Vagina (tissue), 2 donors: ENCODE data around the gene RNF217.

Experiments used
- POLR2A ChIP-seq, 2 donors: fragments of 450-650 bp; IDR thresholded peaks; one replicate each; pipeline ENCODE4 v1.6.1; 2017; ENCODE audit warnings: antibody characterized with exemption in 2 of 2, mild to moderate bottlenecking in 2 of 2, moderate library complexity in 2 of 2
- POLR2AphosphoS5 ChIP-seq, 2 donors: sonication (generic); formaldehyde crosslinking; IDR thresholded peaks; one replicate each; pipeline ENCODE4 v1.9.0; 2017; ENCODE audit warnings: antibody characterized with exemption in 2 of 2, mild to moderate bottlenecking in 2 of 2, low read depth in 1 of 2; ENCODE audit not compliant: insufficient read depth in 1 of 2
- TF ChIP-seq, protein P1 (sequence below), 3 experiments: fragments of 450-650 bp in 2 of 3; fragments of 200-600 bp in 1 of 3; sonication (generic) in 1 of 3; IDR thresholded peaks; one replicate each; pipeline ENCODE4 v1.5.1; 2017 to 2019; ENCODE audit warnings: antibody characterized with exemption in 3 of 3, mild to moderate bottlenecking in 2 of 3, moderate library complexity in 2 of 3

- TF ChIP-seq, protein P1, sequence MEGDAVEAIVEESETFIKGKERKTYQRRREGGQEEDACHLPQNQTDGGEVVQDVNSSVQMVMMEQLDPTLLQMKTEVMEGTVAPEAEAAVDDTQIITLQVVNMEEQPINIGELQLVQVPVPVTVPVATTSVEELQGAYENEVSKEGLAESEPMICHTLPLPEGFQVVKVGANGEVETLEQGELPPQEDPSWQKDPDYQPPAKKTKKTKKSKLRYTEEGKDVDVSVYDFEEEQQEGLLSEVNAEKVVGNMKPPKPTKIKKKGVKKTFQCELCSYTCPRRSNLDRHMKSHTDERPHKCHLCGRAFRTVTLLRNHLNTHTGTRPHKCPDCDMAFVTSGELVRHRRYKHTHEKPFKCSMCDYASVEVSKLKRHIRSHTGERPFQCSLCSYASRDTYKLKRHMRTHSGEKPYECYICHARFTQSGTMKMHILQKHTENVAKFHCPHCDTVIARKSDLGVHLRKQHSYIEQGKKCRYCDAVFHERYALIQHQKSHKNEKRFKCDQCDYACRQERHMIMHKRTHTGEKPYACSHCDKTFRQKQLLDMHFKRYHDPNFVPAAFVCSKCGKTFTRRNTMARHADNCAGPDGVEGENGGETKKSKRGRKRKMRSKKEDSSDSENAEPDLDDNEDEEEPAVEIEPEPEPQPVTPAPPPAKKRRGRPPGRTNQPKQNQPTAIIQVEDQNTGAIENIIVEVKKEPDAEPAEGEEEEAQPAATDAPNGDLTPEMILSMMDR (IDR thresholded peaks at IDR 0.05), result no peak
- TF ChIP-seq POLR2A (IDR thresholded peaks at IDR 0.05), result no peak
- no peak for TF ChIP-seq POLR2AphosphoS5 (IDR thresholded peaks at IDR 0.05; ENCODE audit: insufficient read depth in 1 of 2, low read depth in 1 of 2)
Measured at GRCh38 chr6:124970243-124970642, 8.0 kb downstream of the RNF217 start.
